Measurements from ENCODE around the gene PARD3B. TPM values are rescaled to one million over a fixed set of nuclear protein-coding genes. Genes with fewer than 3 reads are reported as not detected.
A peak's percentile ranks its signal among the peaks of the same experiment; 100 is the strongest.

PARD3B gene
- total and polyA plus RNA-seq, 8 donors: 1.8 to 42.6 (median 15.1) TPM

GRCh38 chr2:205495819-205496218, 950.5 kb downstream of the PARD3B start:
- H3K9me3 ChIP-seq: no peaks in the 10 kb centered on the region
- H3K4me1 ChIP-seq: no peaks in the 10 kb centered on the region
- 81 to 89% (median 85%) methylated on average over 1 of the region's 1 CpG for WGBS, 5 donors
- intact Hi-C loops (cut with DNase I; ENCODE audit: low total_unique reads): no loop called here
- H3K4me3 ChIP-seq: no peak overlapping the region
- no peak for DNase-seq
- H3K27ac ChIP-seq: no peak overlapping the region
- no peak for TF ChIP-seq POLR2AphosphoS5 (IDR thresholded peaks at IDR 0.05)
- H3K36me3 ChIP-seq: peaks cover 0 to 11% (median 11%) of the 10 kb centered on the region in 4 donors
- no peaks in the 10 kb centered on the region for H3K27me3 ChIP-seq

- Histone ChIP-seq H3K36me3 (peaks cover under 1 to 16% (median 13%) of the 10 kb centered on the region in 4 donors), H3K27me3 (no peaks in the 10 kb centered on the region), H3K4me3 (no peak overlapping the region), H3K4me1 (no peaks in the 10 kb centered on the region), H3K9me3 (no peaks in the 10 kb centered on the region), H3K27ac (no peak overlapping the region)
- TF ChIP-seq EP300 (IDR thresholded peaks at IDR 0.05): no peak
- no peak for TF ChIP-seq POLR2A (IDR thresholded peaks at IDR 0.05)
- no peak for TF ChIP-seq CTCF (IDR thresholded peaks at IDR 0.05)
- no peak for TF ChIP-seq POLR2AphosphoS5 (IDR thresholded peaks at IDR 0.05)
- intact Hi-C loops (cut with DNase I; ENCODE audit: low total_unique reads): no loop called here
- WGBS, 5 donors: 83 to 100% (median 96%) methylated on average over 1 of the region's 1 CpG
- peak in 1 of 2 donors; percentile 11 for DNase-seq
Measured at GRCh38 chr2:205496370-205496769, 951.1 kb downstream of the PARD3B start.

GRCh38 chr2:205496772-205497171, 951.5 kb downstream of the PARD3B start:
- peak in 1 of 2 donors; percentile 77 for DNase-seq
- no peak for TF ChIP-seq POLR2AphosphoS5 (IDR thresholded peaks at IDR 0.05)
- TF ChIP-seq EP300 (IDR thresholded peaks at IDR 0.05): no peak
- no peak for TF ChIP-seq POLR2A (IDR thresholded peaks at IDR 0.05)
- TF ChIP-seq CTCF (IDR thresholded peaks at IDR 0.05): no peak
- Histone ChIP-seq H3K27me3 (no peaks in the 10 kb centered on the region), H3K4me1 (no peaks in the 10 kb centered on the region), H3K4me3 (no peak overlapping the region), H3K27ac (no peak overlapping the region), H3K36me3 (peaks cover 3 to 18% (median 15%) of the 10 kb centered on the region in 4 donors), H3K9me3 (no peaks in the 10 kb centered on the region)
- intact Hi-C loops (cut with DNase I; ENCODE audit: low total_unique reads): no loop called here
- WGBS, 5 donors: 74 to 81% (median 76%) methylated on average over 6 of the region's 6 CpGs

GRCh38 chr2:205499006-205499405, 953.7 kb downstream of the PARD3B start:
- Histone ChIP-seq H3K9me3 (no peaks in the 10 kb centered on the region), H3K27ac (no peak overlapping the region), H3K36me3 (peaks cover 3 to 24% (median 17%) of the 10 kb centered on the region in 4 donors), H3K4me3 (no peak overlapping the region), H3K27me3 (no peaks in the 10 kb centered on the region), H3K4me1 (no peaks in the 10 kb centered on the region)
- no peak for DNase-seq
- intact Hi-C loops (cut with DNase I; ENCODE audit: low total_unique reads): no loop called here
- WGBS, 5 donors: 78 to 84% (median 82%) methylated on average over 3 of the region's 3 CpGs
- TF ChIP-seq EP300 (IDR thresholded peaks at IDR 0.05): no peak
- no peak for TF ChIP-seq CTCF (IDR thresholded peaks at IDR 0.05)
- no peak for TF ChIP-seq POLR2AphosphoS5 (IDR thresholded peaks at IDR 0.05)
- TF ChIP-seq POLR2A (IDR thresholded peaks at IDR 0.05): no peak

- DNase-seq: no peak
- no peak overlapping the region for H3K27ac ChIP-seq
- WGBS, 5 donors: 68 to 86% (median 79%) methylated on average over 4 of the region's 4 CpGs
- H3K4me1 ChIP-seq: no peaks in the 10 kb centered on the region
- no peaks in the 10 kb centered on the region for H3K27me3 ChIP-seq
- H3K4me3 ChIP-seq: no peak overlapping the region
- intact Hi-C loops (cut with DNase I; ENCODE audit: low total_unique reads): no loop called here
- TF ChIP-seq EP300 (IDR thresholded peaks at IDR 0.05) (no peak), POLR2A (IDR thresholded peaks at IDR 0.05) (no peak), CTCF (IDR thresholded peaks at IDR 0.05) (no peak), POLR2AphosphoS5 (IDR thresholded peaks at IDR 0.05) (no peak)
- H3K9me3 ChIP-seq: no peaks in the 10 kb centered on the region
- peaks cover 3 to 24% (median 17%) of the 10 kb centered on the region in 4 donors for H3K36me3 ChIP-seq
Measured at GRCh38 chr2:205500065-205500464, 954.8 kb downstream of the PARD3B start.

Measured in stomach (tissue), 9 donors.